Smooth muscle cell (in vitro differentiated cells): ENCODE measurements around the gene DNAI1. TPM values are rescaled to one million over a fixed set of nuclear protein-coding genes. Genes with fewer than 3 reads are reported as not detected.

Source experiments
- DNase-seq: peaks from one replicate; lab custom pipeline; 2025; ENCODE audit not compliant: unreplicated experiment; lab: John Stamatoyannopoulos, UW
- H2AFZ ChIP-seq: fragments of 200-600 bp; sonication (generic); 2 replicates; pipeline ENCODE4 v1.6.0; 2016; ENCODE audit warnings: antibody characterized with exemption, low read depth, mild to moderate bottlenecking
- H3F3A ChIP-seq: fragments of 200-600 bp; sonication (generic); 2 replicates; pipeline ENCODE4 v1.6.0; 2017; ENCODE audit warnings: antibody characterized with exemption, low read depth
- H3K27ac ChIP-seq: fragments of 200-600 bp; sonication (generic); 2 replicates; pipeline ENCODE4 v1.5.1; 2016; ENCODE audit warnings: low read depth, mild to moderate bottlenecking
- H3K27me3 ChIP-seq: fragments of 200-600 bp; sonication (generic); 2 replicates; pipeline ENCODE4 v1.6.1; 2016; ENCODE audit warnings: low read depth, mild to moderate bottlenecking
- H3K36me3 ChIP-seq: fragments of 200-600 bp; sonication (generic); 2 replicates; pipeline ENCODE4 v1.5.1; 2016; ENCODE audit warnings: low read depth
- H3K4me1 ChIP-seq: fragments of 200-600 bp; sonication (generic); 2 replicates; pipeline ENCODE4 v1.5.1; 2016; ENCODE audit warnings: low read depth
- H3K4me2 ChIP-seq: fragments of 200-600 bp; sonication (generic); 2 replicates; pipeline ENCODE4 v1.6.0; 2016; ENCODE audit warnings: mild to moderate bottlenecking
- H3K4me3 ChIP-seq: fragments of 200-600 bp; sonication (generic); 2 replicates; pipeline ENCODE4 v1.5.1; 2016; ENCODE audit warnings: mild to moderate bottlenecking
- H3K79me2 ChIP-seq: fragments of 200-600 bp; sonication (generic); 2 replicates; pipeline ENCODE4 v1.6.0; 2016; ENCODE audit warnings: low read depth, mild to moderate bottlenecking
- H3K9ac ChIP-seq: fragments of 200-600 bp; sonication (generic); 2 replicates; pipeline ENCODE4 v1.6.0; 2016; ENCODE audit warnings: low read depth
- H3K9me3 ChIP-seq: fragments of 200-600 bp; sonication (generic); replicated peaks from 2 replicates; pipeline ENCODE4 v1.5.1; 2016; ENCODE audit warnings: low read depth
- H4K20me1 ChIP-seq: fragments of 200-600 bp; sonication (generic); 2 replicates; pipeline ENCODE4 v1.6.0; 2016; ENCODE audit warnings: low read depth
- CTCF ChIP-seq: fragments of 200-600 bp; sonication (generic); IDR thresholded peaks from 2 replicates; pipeline ENCODE4 v1.5.1; 2017; ENCODE audit warnings: borderline replicate concordance, mild to moderate bottlenecking, antibody characterized with exemption; ENCODE audit not compliant: insufficient read depth, poor library complexity, severe bottlenecking
- WGBS: methylation state at CpG from one replicate; pipeline ENCODE4 v1.1.7; 2016; ENCODE audit warnings: low lambda C conversion rate; 5-methylcytosine and 5-hydroxymethylcytosine counted together
- polyA plus RNA-seq: library from polyadenylated mRNA; unstranded; fragments of >200 nt; fragmentation: Nextera tagmentation; extraction: Ambion mirVana; gene quantifications from 2 replicates; pipeline ENCODE4 v1.2.1, GENCODE V29; 2016
- total RNA-seq: library from RNA; depleted of rRNA; stranded (reverse); fragments of >200 nt; gene quantifications from 2 replicates; pipeline ENCODE4 v1.2.3, GENCODE V29; 2014

DNAI1 gene
- total and polyA plus RNA-seq, 2 experiments from 2014 or later, result 0.31 TPM; not detected in 1

DNA sequence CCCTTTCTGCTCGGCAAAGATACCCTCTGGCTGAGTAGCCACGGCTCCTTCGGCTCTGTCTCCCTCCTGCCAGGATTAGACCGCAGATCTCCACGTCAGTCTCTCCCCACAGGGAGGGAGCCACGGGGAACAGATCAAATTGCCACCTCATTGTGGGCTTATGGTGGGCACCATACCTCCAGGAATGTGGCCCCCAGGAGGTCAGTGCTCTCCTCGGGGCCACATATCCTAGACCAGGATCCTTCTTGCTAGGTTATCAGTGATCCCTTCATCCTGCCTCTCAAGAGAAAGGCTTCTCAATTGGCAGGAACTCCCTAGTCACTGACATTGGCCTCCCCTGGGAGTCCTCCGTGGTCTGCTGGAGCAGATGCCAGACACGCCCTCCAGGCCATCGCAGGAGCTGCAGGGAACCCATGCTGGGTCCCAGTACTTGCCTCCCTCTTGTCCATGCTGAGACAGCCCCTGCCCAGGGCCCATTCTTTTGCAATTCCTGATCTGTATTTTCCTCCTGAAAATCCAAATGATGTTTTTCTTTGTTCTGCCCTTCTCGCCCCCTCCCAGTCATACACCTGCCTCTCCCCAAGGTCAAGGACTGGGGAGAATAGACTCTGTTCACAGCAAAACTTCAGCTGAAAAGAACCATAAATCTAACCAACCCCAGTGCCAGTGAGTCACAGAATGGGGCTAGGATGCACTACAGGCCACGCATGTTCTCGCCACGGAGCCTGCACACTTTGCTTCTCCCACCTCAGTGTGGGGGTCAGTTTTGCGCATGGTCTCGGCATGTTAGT is 95.8 kb downstream of the DNAI1 start:
- DNase-seq, result no peak
- Histone ChIP-seq H3K9ac (peak overlapping the region; percentile 24), H3K4me2 (peak overlapping the region; percentile 60), H3K27ac (peak overlapping the region; percentile 65), H3K9me3 (no peaks in the 10 kb centered on the region), H3K79me2 (no peaks in the 10 kb centered on the region), H3K36me3 (no peaks in the 10 kb centered on the region), H2AFZ (no peak overlapping the region), H3F3A (no peaks in the 10 kb centered on the region), H4K20me1 (no peaks in the 10 kb centered on the region), H3K27me3 (no peaks in the 10 kb centered on the region), H3K4me3 (no peak overlapping the region), H3K4me1 (peaks cover 8% of the 10 kb centered on the region)
- no peak for TF ChIP-seq CTCF
- 31% methylated on average over 16 of the region's 16 CpGs for WGBS

GRCh38 chr9:34555002-34555348 is 96.4 kb downstream of the DNAI1 start:
- no peak for DNase-seq
- Histone ChIP-seq H3K9me3 (no peaks in the 10 kb centered on the region), H3K4me3 (no peak overlapping the region), H2AFZ (no peak overlapping the region), H3F3A (peaks cover 3% of the 10 kb centered on the region), H3K4me1 (peaks cover 13% of the 10 kb centered on the region), H3K36me3 (no peaks in the 10 kb centered on the region), H3K79me2 (no peaks in the 10 kb centered on the region), H4K20me1 (no peaks in the 10 kb centered on the region), H3K9ac (no peak overlapping the region), H3K4me2 (peak overlapping the region; percentile 60), H3K27ac (no peak overlapping the region), H3K27me3 (no peaks in the 10 kb centered on the region)
- 68% methylated on average over 20 of the region's 23 CpGs for WGBS
- TF ChIP-seq CTCF, result no peak

DNA sequence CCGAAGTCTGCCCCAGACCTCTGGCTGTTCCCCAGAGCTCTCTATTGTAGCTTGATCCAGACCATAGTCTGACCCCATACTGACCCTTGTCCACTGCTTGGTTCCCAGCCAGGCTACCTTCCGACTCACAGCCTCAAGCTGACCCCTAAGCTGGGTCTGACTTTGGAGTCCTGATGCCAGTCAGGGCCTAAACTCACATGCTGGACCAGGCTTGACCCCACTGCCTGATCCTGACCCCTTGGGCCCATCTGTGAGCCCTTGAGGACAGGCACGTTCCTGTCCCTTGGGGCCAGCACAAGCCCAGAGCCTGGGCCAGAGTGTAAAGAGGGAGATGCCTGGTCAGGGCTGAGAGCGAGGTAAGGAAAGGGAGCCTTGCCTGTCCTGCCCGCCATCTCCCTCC is 96.9 kb downstream of the DNAI1 start:
- no peak for DNase-seq
- Histone ChIP-seq H3K9me3 (no peaks in the 10 kb centered on the region), H3K9ac (no peak overlapping the region), H3K4me1 (peaks cover 19% of the 10 kb centered on the region), H3K27me3 (no peaks in the 10 kb centered on the region), H3F3A (peaks cover 7% of the 10 kb centered on the region), H3K4me2 (no peak overlapping the region), H3K4me3 (no peak overlapping the region), H2AFZ (no peak overlapping the region), H3K27ac (no peak overlapping the region), H4K20me1 (no peaks in the 10 kb centered on the region), H3K36me3 (no peaks in the 10 kb centered on the region), H3K79me2 (no peaks in the 10 kb centered on the region)
- 76% methylated on average over 3 of the region's 5 CpGs for WGBS
- TF ChIP-seq CTCF, result no peak
